Fibroblast of peridontal ligament (primary cell): ENCODE measurements around the gene ASXL1.

Source experiments
- DNase-seq: peaks from one replicate; pipeline ENCODE4 v3.0.0-alpha.2; 2010; ENCODE audit errors: extremely low read depth

The ASXL1 gene

GRCh38 chr20:32453467-32454163 is 95.5 kb downstream of the ASXL1 start:
- no peak for DNase-seq

- DNase-seq, result no peak
Observed at GRCh38 chr20:32454164-32455145, 96.3 kb downstream of the ASXL1 start.

- DNase-seq, result no peak
Observed at GRCh38 chr20:32455171-32455900, 97.2 kb downstream of the ASXL1 start.

GRCh38 chr20:32455901-32456701 is 98.0 kb downstream of the ASXL1 start:
- no peak for DNase-seq

- DNase-seq, result peak; percentile 14
Observed at GRCh38 chr20:32456869-32457478, 98.8 kb downstream of the ASXL1 start.

GRCh38 chr20:32457479-32457986 is 99.4 kb downstream of the ASXL1 start:
- peak; percentile 48 for DNase-seq

GRCh38 chr20:32458061-32458836 is 100.1 kb downstream of the ASXL1 start:
- DNase-seq, result no peak

GRCh38 chr20:32458837-32459220 is 100.7 kb downstream of the ASXL1 start:
- DNase-seq, result no peak

- no peak for DNase-seq
Observed at GRCh38 chr20:32460231-32460630, 102.1 kb downstream of the ASXL1 start.

GRCh38 chr20:32460683-32461320 is 102.7 kb downstream of the ASXL1 start:
- no peak for DNase-seq

- DNase-seq, result no peak
Observed at GRCh38 chr20:32461836-32462600, 103.9 kb downstream of the ASXL1 start.

- DNase-seq, result no peak
Observed at GRCh38 chr20:32462900-32463641, 104.9 kb downstream of the ASXL1 start.

GRCh38 chr20:32463642-32464400 is 105.7 kb downstream of the ASXL1 start:
- DNase-seq, result no peak

- no peak for DNase-seq
Observed at GRCh38 chr20:32464401-32465091, 106.4 kb downstream of the ASXL1 start.

GRCh38 chr20:32465092-32465900 is 107.2 kb downstream of the ASXL1 start:
- peak; percentile 54 for DNase-seq
